ENCODE measurements around the gene RBM34.

The RBM34 gene

DNA sequence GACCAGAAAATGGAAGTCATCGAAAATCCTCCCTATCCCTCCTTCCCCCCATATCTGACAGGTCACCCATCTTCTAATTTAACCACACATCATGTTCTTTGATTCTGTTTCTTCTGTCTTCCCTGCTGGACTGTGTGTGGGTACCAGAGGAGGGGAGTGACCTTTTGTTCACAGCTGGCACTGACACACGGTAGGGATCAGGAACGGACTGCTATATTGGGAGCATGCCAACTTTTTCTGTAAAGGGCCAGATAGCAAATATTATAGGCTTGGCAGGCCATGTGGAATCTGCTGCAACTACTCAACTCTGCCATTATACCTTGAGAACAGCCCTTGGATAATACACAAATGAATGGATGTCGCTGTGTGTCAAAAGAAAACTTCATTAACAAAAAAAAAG lies 24.9 kb downstream of the RBM34 start:
- Histone ChIP-seq H3K9me3 (no peaks in the 10 kb centered on the region), H3K36me3 (peaks cover 39 to 86% (median 77%) of the 10 kb centered on the region in 3 donors), H3K4me1 (no peaks in the 10 kb centered on the region), H3K4me3 (no peak overlapping the region), H3K27me3 (no peaks in the 10 kb centered on the region), H3K27ac (no peak overlapping the region)
- DNase-seq, result no peak
- TF ChIP-seq, protein P1, sequence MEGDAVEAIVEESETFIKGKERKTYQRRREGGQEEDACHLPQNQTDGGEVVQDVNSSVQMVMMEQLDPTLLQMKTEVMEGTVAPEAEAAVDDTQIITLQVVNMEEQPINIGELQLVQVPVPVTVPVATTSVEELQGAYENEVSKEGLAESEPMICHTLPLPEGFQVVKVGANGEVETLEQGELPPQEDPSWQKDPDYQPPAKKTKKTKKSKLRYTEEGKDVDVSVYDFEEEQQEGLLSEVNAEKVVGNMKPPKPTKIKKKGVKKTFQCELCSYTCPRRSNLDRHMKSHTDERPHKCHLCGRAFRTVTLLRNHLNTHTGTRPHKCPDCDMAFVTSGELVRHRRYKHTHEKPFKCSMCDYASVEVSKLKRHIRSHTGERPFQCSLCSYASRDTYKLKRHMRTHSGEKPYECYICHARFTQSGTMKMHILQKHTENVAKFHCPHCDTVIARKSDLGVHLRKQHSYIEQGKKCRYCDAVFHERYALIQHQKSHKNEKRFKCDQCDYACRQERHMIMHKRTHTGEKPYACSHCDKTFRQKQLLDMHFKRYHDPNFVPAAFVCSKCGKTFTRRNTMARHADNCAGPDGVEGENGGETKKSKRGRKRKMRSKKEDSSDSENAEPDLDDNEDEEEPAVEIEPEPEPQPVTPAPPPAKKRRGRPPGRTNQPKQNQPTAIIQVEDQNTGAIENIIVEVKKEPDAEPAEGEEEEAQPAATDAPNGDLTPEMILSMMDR (IDR thresholded peaks at IDR 0.05), result no peak
- intact Hi-C loops (cut with DNase I; ENCODE audit: low total_unique reads), result no loop called here

- H3K4me3 ChIP-seq, result no peak overlapping the region
- H3K36me3 ChIP-seq, result peaks cover 34 to 67% (median 60%) of the 10 kb centered on the region in 3 donors
- TF ChIP-seq, protein P1 (IDR thresholded peaks at IDR 0.05), result no peak
- no peak for DNase-seq
- no peaks in the 10 kb centered on the region for H3K27me3 ChIP-seq
- intact Hi-C loops (cut with DNase I; ENCODE audit: low total_unique reads), result no loop called here
- peaks cover 0 to 3% (median 0%) of the 10 kb centered on the region in 4 donors for H3K4me1 ChIP-seq
- no peak overlapping the region for H3K27ac ChIP-seq
- no peaks in the 10 kb centered on the region for H3K9me3 ChIP-seq
These were observed 26.9 kb downstream of the RBM34 start for GRCh38 chr1:235134171-235134570.

DNA sequence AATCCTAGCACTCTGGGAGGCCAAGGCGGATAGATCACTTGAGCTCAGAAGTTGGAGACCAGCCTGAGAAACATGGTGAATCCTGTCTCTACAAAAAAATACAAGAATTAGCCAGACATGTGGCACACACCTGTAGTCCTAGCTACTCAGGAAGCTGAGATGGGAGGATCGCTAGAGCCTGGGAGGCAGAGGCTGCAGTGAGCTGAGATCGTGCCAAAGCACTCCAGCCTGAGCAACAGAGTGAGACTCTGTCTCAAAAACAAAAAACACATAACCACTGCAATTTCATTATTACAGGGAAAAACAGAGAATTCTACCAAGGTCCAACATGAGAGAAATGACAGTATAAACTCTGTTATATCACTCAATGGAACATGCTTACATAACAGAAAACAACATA lies 28.0 kb downstream of the RBM34 start:
- Histone ChIP-seq H3K36me3 (peaks cover 34 to 60% (median 53%) of the 10 kb centered on the region in 3 donors), H3K9me3 (no peaks in the 10 kb centered on the region)

GRCh38 chr1:235131961-235132360 lies 29.1 kb downstream of the RBM34 start:
- intact Hi-C loops (cut with DNase I; ENCODE audit: low total_unique reads), result no loop called here
- TF ChIP-seq, protein P1 (IDR thresholded peaks at IDR 0.05), result no peak
- Histone ChIP-seq H3K36me3 (peaks cover 25 to 49% (median 44%) of the 10 kb centered on the region in 3 donors), H3K4me1 (peaks cover 0 to 10% (median 8%) of the 10 kb centered on the region in 4 donors), H3K27ac (no peak overlapping the region), H3K27me3 (no peaks in the 10 kb centered on the region), H3K9me3 (no peaks in the 10 kb centered on the region), H3K4me3 (no peak overlapping the region)
- DNase-seq, result no peak

More for the DNA sequence above, 28.0 kb downstream of the RBM34 start:
- intact Hi-C loops (cut with DNase I; ENCODE audit: low total_unique reads), result no loop called here
- TF ChIP-seq, protein P1 (IDR thresholded peaks at IDR 0.05), result no peak
- Histone ChIP-seq H3K4me1 (peaks cover 0 to 3% (median 0%) of the 10 kb centered on the region in 4 donors), H3K4me3 (no peak overlapping the region), H3K27me3 (no peaks in the 10 kb centered on the region), H3K27ac (no peak overlapping the region)
- DNase-seq, result no peak

- H3K4me3 ChIP-seq, result no peak overlapping the region
- intact Hi-C loops (cut with DNase I; ENCODE audit: low total_unique reads), result no loop called here
- no peak overlapping the region for H3K27ac ChIP-seq
- H3K4me1 ChIP-seq, result peaks cover 0 to 21% (median 15%) of the 10 kb centered on the region in 4 donors
- TF ChIP-seq, protein P1 (IDR thresholded peaks at IDR 0.05), result no peak
- no peak for DNase-seq
- H3K9me3 ChIP-seq, result no peaks in the 10 kb centered on the region
- peaks cover 18 to 46% (median 32%) of the 10 kb centered on the region in 3 donors for H3K36me3 ChIP-seq
- no peaks in the 10 kb centered on the region for H3K27me3 ChIP-seq
These were observed 30.2 kb downstream of the RBM34 start for GRCh38 chr1:235130766-235131270.

Data from tibial artery (tissue), 4 donors.